Small intestine (tissue), 7 donors: Measurements from ENCODE around the gene FRS2. TPM values are rescaled to one million over a fixed set of nuclear protein-coding genes. Genes with fewer than 3 reads are reported as not detected.

Source experiments
- DNase-seq, 2 donors: peaks; one replicate each; pipeline versions ENCODE4 v3.0.0 to v3.0.0-alpha.2; 2013
- FAIRE-seq: peaks from 2 replicates; lab custom pipeline; 2012; peaks lifted over from hg19 to GRCh38; lab: Jason Lieb, UNC
- H3K27ac ChIP-seq, 3 donors: one replicate each; pipeline ENCODE4 v1.5.1; 2013; ENCODE audit warnings: low read length in 2 of 3, mild to moderate bottlenecking in 2 of 3, control low read depth in 1 of 3, inconsistent platforms in 1 of 3, low read depth in 1 of 3, moderate library complexity in 1 of 3
- H3K27me3 ChIP-seq, 3 donors: one replicate each; pipeline ENCODE4 v1.6.1; 2013; ENCODE audit warnings: low read length in 3 of 3, inconsistent platforms in 1 of 3; ENCODE audit not compliant: control insufficient read depth in 3 of 3, insufficient read depth in 3 of 3
- H3K36me3 ChIP-seq, 3 donors: one replicate each; pipeline ENCODE4 v1.6.1; 2013; ENCODE audit warnings: low read length in 3 of 3, inconsistent platforms in 1 of 3, low read depth in 1 of 3, mild to moderate bottlenecking in 1 of 3, moderate library complexity in 1 of 3; ENCODE audit not compliant: control insufficient read depth in 3 of 3, insufficient read depth in 2 of 3
- H3K4me1 ChIP-seq, 3 donors: one replicate each; pipeline ENCODE4 v1.6.1; 2013; ENCODE audit warnings: low read length in 2 of 3, inconsistent platforms in 1 of 3, low read depth in 1 of 3, mild to moderate bottlenecking in 1 of 3, moderate library complexity in 1 of 3; ENCODE audit not compliant: control insufficient read depth in 3 of 3, insufficient read depth in 2 of 3
- H3K4me3 ChIP-seq, 3 donors: one replicate each; pipeline ENCODE4 v1.5.1; 2013; ENCODE audit warnings: low read length in 3 of 3, control low read depth in 1 of 3, inconsistent platforms in 1 of 3, low read depth in 1 of 3, mild to moderate bottlenecking in 1 of 3, moderate library complexity in 1 of 3
- H3K9me3 ChIP-seq, 2 donors: one replicate each; pipeline ENCODE4 v1.6.1; 2013; ENCODE audit warnings: low read depth in 1 of 2, low read length in 1 of 2; ENCODE audit not compliant: control insufficient read depth in 2 of 2, insufficient read depth in 1 of 2
- WGBS, 3 donors: extraction: QIAGEN DNeasy Blood & Tissue Kit; methylation state at CpG; one replicate each; pipeline ENCODE4 v1.1.7; 2013; 5-methylcytosine and 5-hydroxymethylcytosine counted together
- polyA plus RNA-seq, 4 donors: library from polyadenylated mRNA; stranded (reverse) in 3 of 4; unstranded in 1 of 4; fragments of 200-250 nt in 3 of 4; fragments of 120-200 nt in 1 of 4; gene quantifications; one replicate each; pipeline versions ENCODE4 v1.2.1 to v1.2.3, GENCODE V29; 2013
- donor health status: healthy with polysubstance abuse.
- donor health status: control.
- donor health status: control.
- donor health status: Bipolar disorder and iron deficiency.
- donor health status: healthy.

FRS2 gene
- polyA plus RNA-seq, 4 donors = 5.9 to 30.3 (median 9.3) TPM

- peaks cover 0 to 5% (median 0%) of the 10 kb centered on the region in 3 donors for H3K4me1 ChIP-seq
- WGBS, 3 donors = 22 to 47% (median 40%) methylated on average over 5 of the region's 5 CpGs
- FAIRE-seq (no peak), DNase-seq (peak in 1 of 2 donors; percentile 36)
- no peaks in the 10 kb centered on the region for H3K27me3 ChIP-seq
- no peaks in the 10 kb centered on the region for H3K9me3 ChIP-seq
- no peak overlapping the region for H3K27ac ChIP-seq
- H3K4me3 ChIP-seq = no peak overlapping the region
- no peaks in the 10 kb centered on the region for H3K36me3 ChIP-seq
These were observed 40.0 kb downstream of the FRS2 start for GRCh38 chr12:69509904-69510827.

GRCh38 chr12:69511016-69511415, 40.8 kb downstream of the FRS2 start:
- Histone ChIP-seq H3K9me3 (no peaks in the 10 kb centered on the region), H3K4me3 (no peak overlapping the region), H3K4me1 (peaks cover 0 to 5% (median 0%) of the 10 kb centered on the region in 3 donors), H3K36me3 (no peaks in the 10 kb centered on the region), H3K27me3 (no peaks in the 10 kb centered on the region), H3K27ac (no peak overlapping the region)
- FAIRE-seq (no peak), DNase-seq (no peak)
- 75 to 88% (median 76%) methylated on average over 1 of the region's 1 CpG for WGBS, 3 donors

GRCh38 chr12:69511469-69512267, 41.5 kb downstream of the FRS2 start:
- no peaks in the 10 kb centered on the region for H3K36me3 ChIP-seq
- FAIRE-seq = no peak
- no peaks in the 10 kb centered on the region for H3K9me3 ChIP-seq
- no peak for DNase-seq
- H3K27me3 ChIP-seq = no peaks in the 10 kb centered on the region
- H3K4me1 ChIP-seq = peaks cover 0 to 5% (median 0%) of the 10 kb centered on the region in 3 donors
- H3K4me3 ChIP-seq = no peak overlapping the region
- H3K27ac ChIP-seq = no peak overlapping the region
- 83 to 89% (median 86%) methylated on average over 6 of the region's 6 CpGs for WGBS, 3 donors

GRCh38 chr12:69512820-69513219, 42.6 kb downstream of the FRS2 start:
- Histone ChIP-seq H3K4me3 (no peak overlapping the region), H3K27me3 (no peaks in the 10 kb centered on the region), H3K4me1 (peaks cover 0 to 5% (median 0%) of the 10 kb centered on the region in 3 donors), H3K9me3 (no peaks in the 10 kb centered on the region), H3K27ac (no peak overlapping the region), H3K36me3 (no peaks in the 10 kb centered on the region)
- DNase-seq = no peak
- 73 to 83% (median 76%) methylated on average over 2 of the region's 2 CpGs for WGBS, 3 donors
- FAIRE-seq = no peak

DNA sequence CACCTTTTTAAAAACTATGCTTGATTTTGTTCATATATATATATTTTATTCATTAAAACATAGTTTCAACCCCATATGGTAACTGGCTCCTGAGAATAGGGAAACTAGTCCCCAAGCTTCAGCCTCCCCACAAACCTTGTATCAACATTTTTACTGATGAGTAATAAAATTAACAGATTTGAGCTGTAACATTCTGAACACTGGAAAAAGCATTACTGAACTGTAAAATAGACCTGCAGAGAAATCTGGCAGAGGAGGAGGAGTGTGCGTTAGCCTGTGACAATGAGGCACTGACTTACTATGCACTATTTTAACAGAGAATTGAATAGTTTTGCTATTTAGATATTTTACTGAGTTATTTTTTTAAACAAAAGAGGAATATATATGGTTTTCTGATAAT, 43.1 kb downstream of the FRS2 start:
- FAIRE-seq (no peak), DNase-seq (no peak)
- H3K4me1 ChIP-seq = peaks cover 0 to 5% (median 0%) of the 10 kb centered on the region in 3 donors
- WGBS, 3 donors = 98 to 100% (median 100%) methylated on average over 1 of the region's 1 CpG
- H3K36me3 ChIP-seq = no peaks in the 10 kb centered on the region
- no peak overlapping the region for H3K4me3 ChIP-seq
- H3K27ac ChIP-seq = no peak overlapping the region
- no peaks in the 10 kb centered on the region for H3K27me3 ChIP-seq
- H3K9me3 ChIP-seq = no peaks in the 10 kb centered on the region

DNA sequence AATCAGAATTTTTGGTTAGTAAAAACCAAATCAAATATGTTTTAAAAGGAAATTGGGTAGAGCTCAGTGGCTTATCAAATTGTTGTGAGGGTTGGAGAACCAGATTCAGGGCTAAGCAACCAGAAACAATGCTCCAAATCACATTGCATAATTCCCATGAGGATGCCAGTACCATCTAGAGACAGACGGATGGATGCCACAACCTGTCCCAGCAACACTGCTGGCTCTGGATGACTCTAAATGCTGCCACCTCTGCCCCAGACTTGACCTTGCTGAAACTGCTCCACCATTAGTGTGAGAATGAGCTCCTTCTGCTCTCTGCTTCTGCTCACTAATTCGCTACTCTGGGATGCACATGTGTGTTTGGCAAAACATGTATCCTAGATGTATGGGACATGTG, 43.9 kb downstream of the FRS2 start:
- Histone ChIP-seq H3K27ac (no peak overlapping the region), H3K27me3 (no peaks in the 10 kb centered on the region), H3K9me3 (no peaks in the 10 kb centered on the region), H3K36me3 (no peaks in the 10 kb centered on the region), H3K4me3 (no peak overlapping the region), H3K4me1 (peaks cover 0 to 5% (median 0%) of the 10 kb centered on the region in 3 donors)
- DNase-seq (no peak), FAIRE-seq (no peak)
- WGBS, 3 donors = 95 to 100% (median 98%) methylated on average over 2 of the region's 2 CpGs

GRCh38 chr12:69514845-69515244, 44.7 kb downstream of the FRS2 start:
- DNase-seq (no peak), FAIRE-seq (no peak)
- no peaks in the 10 kb centered on the region for H3K27me3 ChIP-seq
- no peaks in the 10 kb centered on the region for H3K9me3 ChIP-seq
- peaks cover 0 to 3% (median 0%) of the 10 kb centered on the region in 3 donors for H3K4me1 ChIP-seq
- H3K27ac ChIP-seq = no peak overlapping the region
- H3K4me3 ChIP-seq = no peak overlapping the region
- no peaks in the 10 kb centered on the region for H3K36me3 ChIP-seq

DNA sequence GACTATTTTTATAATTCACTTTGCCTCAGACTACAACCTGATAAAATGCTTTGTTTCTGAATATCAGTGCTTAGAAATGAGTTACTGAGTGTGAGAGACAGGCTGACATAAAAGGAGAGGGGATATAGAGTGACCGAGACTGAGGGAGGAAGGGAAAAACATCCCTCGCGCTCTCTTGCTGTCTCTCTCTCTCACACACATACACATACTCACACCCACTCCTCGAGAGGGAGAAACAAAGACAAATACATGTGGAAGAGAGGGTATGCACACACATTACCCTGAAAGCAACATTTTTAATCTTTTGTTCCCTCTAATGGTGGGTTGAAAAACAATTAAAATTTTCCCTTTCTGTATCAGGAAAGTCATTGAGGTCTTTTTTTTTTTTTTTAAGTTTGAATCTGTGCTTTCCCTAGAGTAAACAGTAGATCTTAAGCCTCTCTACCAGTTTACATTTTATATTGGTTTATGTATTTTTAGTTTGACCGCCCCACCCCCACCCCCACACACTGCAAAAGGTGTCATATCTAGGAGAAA, 45.3 kb downstream of the FRS2 start:
- Histone ChIP-seq H3K4me3 (no peak overlapping the region), H3K27me3 (no peaks in the 10 kb centered on the region), H3K27ac (no peak overlapping the region), H3K4me1 (no peaks in the 10 kb centered on the region), H3K9me3 (no peaks in the 10 kb centered on the region), H3K36me3 (no peaks in the 10 kb centered on the region)
- 60 to 82% (median 80%) methylated on average over 5 of the region's 5 CpGs for WGBS, 3 donors
- no peak for FAIRE-seq
- no peak for DNase-seq
